GM18909 (cell line): Measurements from ENCODE around the gene DOK6.
A peak's percentile ranks its signal among the peaks of the same experiment; 100 is the strongest.

ENCODE experiments used
- ATAC-seq: cut with Tn5 transposase; IDR thresholded peaks from one replicate; pipeline ENCODE4 v1.9.1; 2021; ENCODE audit warnings: mild to moderate bottlenecking; ENCODE audit not compliant: unreplicated experiment, poor library complexity

DOK6 gene

GRCh38 chr18:69674292-69674877 lies 273.7 kb downstream of the DOK6 start:
- no peak for ATAC-seq

GRCh38 chr18:69674966-69675365 lies 274.3 kb downstream of the DOK6 start:
- no peak for ATAC-seq

DNA sequence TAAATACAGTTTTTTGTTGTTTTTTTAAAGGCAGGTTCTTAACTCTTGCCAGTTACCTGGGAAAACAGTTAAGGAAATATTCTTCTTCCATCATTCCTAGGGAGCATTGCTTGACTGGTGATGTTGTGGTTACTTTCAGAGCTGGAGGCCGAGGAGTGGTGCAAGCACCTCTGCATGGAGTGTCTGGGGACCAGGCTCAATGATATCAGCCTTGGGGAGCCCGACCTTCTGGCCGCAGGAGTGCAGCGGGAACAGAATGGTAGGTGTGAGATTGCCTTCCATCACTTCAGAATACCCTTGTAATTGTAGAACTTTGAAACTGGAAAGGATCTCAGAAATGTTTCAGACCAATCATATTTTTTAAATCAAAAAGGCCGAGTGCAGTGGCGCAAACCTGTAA lies 276.9 kb downstream of the DOK6 start:
- no peak for ATAC-seq

GRCh38 chr18:69680123-69680522 lies 279.4 kb downstream of the DOK6 start:
- no peak for ATAC-seq

DNA sequence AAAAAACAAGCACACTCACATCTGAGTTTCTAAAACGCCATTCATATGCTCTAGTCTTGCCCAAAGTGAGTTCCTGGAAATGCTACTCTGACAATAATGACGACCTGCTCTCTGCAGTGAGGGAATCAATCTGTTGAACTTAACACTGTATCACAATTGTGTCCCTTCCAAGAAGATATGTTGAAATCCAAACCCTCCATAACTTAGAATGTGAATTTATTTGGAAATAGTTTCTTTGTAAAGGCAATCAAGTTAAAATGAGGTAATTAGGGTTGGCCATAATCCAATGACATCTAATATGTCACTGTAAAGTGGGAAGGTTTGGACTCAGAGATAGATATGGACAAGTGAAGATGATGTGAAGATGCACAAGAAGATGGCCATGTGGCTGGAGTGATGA lies 282.5 kb downstream of the DOK6 start:
- no peak for ATAC-seq

- ATAC-seq = no peak
Observed at GRCh38 chr18:69684789-69685188, 284.1 kb downstream of the DOK6 start.

DNA sequence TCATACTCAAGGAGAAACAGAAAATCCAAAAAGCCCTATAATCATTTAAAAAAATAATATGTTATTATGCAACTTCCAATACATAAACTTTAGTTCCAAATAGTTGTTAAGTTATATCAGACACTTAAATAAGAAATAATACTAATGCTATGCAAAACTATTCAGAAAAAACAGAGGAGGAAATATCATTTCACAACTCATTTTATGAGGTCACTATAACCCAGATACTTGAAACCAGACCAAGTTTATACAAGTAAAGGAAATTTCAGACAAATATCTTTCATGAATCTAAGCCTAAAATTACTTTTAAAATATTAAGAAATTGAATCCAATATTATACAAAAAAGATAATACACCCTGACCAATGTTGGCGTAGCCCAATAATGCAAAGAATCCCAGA lies 286.2 kb downstream of the DOK6 start:
- no peak for ATAC-seq

- no peak for ATAC-seq
Observed at GRCh38 chr18:69689121-69689759, 288.6 kb downstream of the DOK6 start.

DNA sequence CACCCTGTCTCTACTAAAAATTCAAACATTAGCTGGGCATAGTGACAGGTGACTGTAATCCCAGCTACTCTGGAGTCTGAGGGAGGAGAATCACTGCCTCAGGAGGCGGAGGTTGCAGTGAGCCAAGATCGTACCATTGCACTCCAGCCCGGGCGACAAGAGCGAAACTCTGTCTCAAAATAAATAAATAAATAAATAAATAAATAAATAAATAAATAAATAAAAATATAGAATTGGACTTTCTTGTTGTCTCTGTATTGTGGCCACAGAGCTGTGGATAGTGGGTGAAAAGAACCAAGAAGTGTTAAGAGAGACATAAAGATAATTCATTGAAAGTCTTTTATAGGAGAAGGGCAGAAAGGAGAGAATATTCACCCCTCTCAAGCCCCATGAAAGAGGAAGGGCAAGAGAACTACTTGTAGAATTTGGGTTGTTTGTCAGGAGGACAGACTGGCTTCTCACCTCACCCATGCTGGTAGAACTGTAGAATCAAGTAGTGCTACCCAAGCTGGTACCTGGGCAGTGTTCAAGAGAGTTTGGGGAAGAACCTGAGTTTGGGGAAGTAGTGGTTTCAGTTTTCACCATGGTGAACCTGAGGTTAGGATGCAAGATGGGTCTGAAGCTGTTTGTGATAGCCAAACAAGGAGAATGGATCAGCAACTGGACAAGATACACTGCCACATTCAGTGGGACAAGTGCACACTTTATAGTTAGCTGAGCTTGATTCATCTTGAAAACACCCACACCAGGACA lies 290.5 kb downstream of the DOK6 start:
- peak; percentile 67 for ATAC-seq

- ATAC-seq = no peak
Observed at GRCh38 chr18:69697069-69697468, 296.4 kb downstream of the DOK6 start.

DNA sequence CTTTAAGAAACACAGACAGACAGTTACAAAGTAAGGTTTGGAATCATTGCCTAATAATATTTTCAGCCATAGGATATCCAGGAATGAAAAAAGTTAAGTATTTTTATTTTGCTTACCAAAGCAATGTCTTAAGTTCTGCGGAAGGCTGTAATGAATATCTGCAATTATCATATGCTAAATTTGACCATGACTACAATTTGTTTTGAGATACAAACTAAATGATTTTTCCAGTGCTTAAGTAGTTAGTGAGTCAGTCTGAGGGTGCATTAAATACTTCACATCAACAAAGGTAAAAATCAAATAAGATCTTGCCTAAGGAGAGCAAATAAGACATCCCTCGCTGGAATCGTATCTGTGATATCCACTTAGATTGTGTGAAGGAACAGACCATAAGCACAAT lies 297.0 kb downstream of the DOK6 start:
- no peak for ATAC-seq

GRCh38 chr18:69701305-69701704 lies 300.6 kb downstream of the DOK6 start:
- ATAC-seq = no peak

- no peak for ATAC-seq
Observed at GRCh38 chr18:69703461-69703860, 302.8 kb downstream of the DOK6 start.

- ATAC-seq = no peak
Observed at GRCh38 chr18:69705987-69706386, 305.3 kb downstream of the DOK6 start.

DNA sequence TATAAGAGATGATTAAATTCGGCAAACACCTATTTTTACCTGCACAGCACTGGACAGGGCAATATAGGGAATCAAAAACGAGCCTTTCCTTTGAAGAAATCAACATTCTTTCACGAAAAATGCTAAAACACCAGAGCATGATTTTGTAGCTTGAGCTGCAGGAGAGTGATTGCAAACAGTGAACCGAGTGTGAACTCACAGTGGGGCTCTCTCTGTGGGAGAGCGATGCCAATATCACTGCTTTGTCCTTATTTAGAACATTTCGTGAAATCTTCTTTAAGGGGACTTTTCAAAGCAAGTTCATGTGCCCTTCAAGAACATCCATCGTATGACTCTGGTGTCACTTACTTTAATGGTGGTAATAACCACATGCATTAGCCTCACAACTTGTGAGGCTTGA lies 308.2 kb downstream of the DOK6 start:
- ATAC-seq = no peak

DNA sequence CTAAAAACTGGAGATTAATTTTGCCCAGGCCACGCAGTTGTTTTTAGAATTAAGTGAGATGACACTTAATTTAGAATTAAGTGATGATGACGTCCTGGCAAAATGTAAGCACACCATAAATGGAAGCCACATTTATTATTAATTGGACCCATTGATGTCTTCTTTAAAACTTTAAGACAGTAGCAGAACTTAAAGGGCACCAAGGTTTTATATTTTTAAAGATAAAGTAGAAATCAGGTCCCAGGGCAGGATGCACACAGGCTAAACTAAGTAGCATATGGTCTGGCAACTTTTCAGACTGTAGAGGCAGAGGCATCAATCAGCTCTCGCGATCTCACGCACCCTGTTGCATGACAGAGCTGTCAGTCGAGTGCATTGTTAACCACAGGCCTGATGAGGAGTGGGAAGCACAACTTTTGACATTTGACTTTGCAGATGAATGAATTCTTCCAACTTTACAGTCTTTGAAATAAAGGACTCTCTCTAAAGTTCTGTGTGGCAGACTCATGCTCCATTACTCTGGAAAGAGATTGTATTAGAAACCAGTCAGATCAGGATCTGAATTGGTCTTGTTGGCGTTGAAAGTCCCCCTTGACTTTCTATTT lies 314.6 kb downstream of the DOK6 start:
- ATAC-seq = no peak

DNA sequence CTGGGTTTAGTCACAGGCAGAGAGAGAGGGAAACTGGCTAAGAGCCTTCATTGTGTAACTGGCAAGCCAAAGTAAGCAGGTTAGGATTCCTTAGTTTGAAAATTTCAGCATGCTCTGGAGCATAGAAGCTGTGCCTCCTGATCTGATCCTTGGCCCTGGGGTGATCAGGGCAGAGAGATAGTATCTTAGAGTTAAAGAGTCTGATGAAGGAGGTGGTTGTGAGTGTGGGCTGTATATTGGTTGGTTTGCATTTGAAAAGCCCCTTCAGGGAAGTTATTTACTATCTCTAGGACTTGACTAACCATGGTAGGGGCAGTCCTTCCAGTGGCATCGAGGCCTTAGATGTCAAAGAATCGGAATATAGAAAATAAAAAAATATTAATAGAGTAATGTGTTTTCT lies 316.9 kb downstream of the DOK6 start:
- no peak for ATAC-seq

DNA sequence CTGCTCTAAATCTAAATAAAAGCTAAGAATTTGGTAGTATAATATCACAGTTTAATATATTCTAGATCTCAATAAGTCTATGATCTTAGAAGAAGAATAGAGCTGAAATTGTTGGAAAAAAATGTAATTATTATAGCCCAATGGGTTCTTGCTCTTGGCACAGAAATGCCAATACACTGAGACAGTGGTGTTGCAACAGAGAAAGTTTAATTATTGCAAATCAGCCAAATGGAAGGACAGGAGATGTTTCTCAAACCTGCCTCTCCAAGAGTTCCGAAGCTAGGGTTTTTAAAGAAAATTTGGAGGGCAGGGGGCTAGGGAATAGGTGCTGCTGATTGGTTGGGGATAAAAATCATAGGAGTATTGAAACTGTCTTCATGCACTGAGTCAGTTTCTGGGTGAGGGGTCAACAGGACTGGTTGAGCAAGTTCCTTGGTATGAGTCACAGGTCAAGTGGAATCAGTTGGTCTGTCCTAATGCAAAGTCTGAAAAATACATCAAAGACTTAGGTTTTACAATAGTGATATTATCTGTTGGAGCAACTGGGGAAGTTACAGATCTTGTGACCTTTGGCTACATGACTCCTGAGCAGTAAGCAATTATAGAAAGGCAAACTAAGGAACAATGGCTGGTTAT lies 318.3 kb downstream of the DOK6 start:
- no peak for ATAC-seq

GRCh38 chr18:69720422-69720821 lies 319.7 kb downstream of the DOK6 start:
- ATAC-seq = no peak

DNA sequence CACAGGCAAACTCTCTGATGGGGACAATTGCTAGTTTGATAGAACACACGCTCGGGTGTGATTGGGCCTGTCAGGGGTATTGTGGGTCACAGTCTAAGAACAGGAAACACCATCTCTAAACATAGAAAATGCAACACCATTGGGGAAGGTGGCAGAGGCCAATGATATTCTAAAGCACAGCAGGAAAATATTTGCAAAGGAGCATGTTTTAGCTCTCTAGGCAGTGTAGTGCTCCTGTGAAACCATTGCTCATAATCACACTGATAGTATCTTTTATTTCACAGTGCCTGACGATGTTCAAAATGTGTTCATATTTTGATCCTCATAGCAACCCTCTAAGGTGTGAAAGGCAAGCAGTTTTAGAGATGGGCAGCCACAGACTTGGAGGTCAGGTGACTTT lies 322.7 kb downstream of the DOK6 start:
- ATAC-seq = no peak

DNA sequence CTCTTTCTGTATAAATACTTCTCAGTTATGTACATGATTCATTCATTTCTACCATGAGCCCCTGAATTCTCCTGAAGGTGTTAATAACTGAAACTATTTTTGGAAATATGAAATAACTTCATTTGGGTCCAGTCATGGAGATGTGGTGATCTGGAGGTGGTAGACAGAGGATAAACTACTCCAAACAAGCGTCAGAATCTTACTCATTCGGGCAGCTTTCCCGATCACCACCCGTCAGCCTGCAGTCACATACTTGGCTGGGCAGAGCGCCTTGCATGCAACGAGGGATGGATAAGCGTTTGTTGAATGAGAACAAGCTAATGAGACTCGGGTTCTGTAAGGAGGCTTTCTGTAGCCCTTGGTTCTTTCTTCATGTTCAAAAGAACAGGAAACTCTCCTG lies 324.3 kb downstream of the DOK6 start:
- ATAC-seq = no peak
